Measurements from ENCODE around the gene F11R. TPM values are rescaled to one million over a fixed set of nuclear protein-coding genes. Genes with fewer than 3 reads are reported as not detected.
"Not testable (repeated sequence)": the region's sequence is repeated elsewhere in the genome, so short reads cannot be mapped to it uniquely, and the experiment has no call there.

F11R gene
- total and polyA plus RNA-seq, 10 of the 15 experiments (the other 5 are each of a cell fraction or from before 2014, with no cell fraction given), result 15.3 to 80.9 (median 24.3) TPM

DNA sequence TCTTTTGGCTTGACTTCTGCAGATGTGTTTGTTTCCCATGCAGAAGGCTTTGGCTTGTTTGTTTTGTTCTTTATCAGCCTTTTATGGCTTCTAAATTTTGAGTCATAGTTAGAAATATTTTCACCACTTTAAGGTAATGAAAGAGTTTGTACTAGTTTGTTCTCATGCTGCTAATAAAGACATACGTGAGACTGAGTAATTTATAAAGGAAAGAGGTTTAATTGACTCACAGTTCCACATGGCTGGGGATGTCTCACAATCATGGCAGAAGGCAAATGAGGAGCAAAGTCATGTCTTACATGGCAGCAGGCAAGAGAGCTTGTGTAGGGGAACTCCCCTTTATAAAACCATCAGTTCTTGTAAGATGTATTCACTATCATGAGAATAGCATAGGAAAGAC is 6.0 kb upstream of the F11R start:
- SMC1A ChIA-PET (ENCODE audit: uncharacterized antibody, unreplicated experiment); BruUV-seq (replicated peaks): not testable (repeated sequence)
- RAD21 ChIA-PET (ENCODE audit: unreplicated experiment), result interaction anchor here (1.1 kb wide), 1 partner anchor 19 kb away, joined by 3 read pairs; the partner anchor contains the start of gene USF1
- TF ChIP-seq CBX5 (IDR thresholded peaks at IDR 0.05; ENCODE audit: low read depth), result peak; percentile 99
- TF ChIP-seq, protein P1, sequence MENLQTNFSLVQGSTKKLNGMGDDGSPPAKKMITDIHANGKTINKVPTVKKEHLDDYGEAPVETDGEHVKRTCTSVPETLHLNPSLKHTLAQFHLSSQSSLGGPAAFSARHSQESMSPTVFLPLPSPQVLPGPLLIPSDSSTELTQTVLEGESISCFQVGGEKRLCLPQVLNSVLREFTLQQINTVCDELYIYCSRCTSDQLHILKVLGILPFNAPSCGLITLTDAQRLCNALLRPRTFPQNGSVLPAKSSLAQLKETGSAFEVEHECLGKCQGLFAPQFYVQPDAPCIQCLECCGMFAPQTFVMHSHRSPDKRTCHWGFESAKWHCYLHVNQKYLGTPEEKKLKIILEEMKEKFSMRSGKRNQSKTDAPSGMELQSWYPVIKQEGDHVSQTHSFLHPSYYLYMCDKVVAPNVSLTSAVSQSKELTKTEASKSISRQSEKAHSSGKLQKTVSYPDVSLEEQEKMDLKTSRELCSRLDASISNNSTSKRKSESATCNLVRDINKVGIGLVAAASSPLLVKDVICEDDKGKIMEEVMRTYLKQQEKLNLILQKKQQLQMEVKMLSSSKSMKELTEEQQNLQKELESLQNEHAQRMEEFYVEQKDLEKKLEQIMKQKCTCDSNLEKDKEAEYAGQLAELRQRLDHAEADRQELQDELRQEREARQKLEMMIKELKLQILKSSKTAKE (IDR thresholded peaks at IDR 0.05; ENCODE audit: low read depth, poor library complexity, severe bottlenecking), result peak; percentile 85
- peak; percentile 27; the same call in 1 of the 2 replicates for TF ChIP-seq PAX5 (IDR thresholded peaks at IDR 0.05; ENCODE audit: borderline replicate concordance, low read depth, low read length)
- TF ChIP-seq, protein P2, sequence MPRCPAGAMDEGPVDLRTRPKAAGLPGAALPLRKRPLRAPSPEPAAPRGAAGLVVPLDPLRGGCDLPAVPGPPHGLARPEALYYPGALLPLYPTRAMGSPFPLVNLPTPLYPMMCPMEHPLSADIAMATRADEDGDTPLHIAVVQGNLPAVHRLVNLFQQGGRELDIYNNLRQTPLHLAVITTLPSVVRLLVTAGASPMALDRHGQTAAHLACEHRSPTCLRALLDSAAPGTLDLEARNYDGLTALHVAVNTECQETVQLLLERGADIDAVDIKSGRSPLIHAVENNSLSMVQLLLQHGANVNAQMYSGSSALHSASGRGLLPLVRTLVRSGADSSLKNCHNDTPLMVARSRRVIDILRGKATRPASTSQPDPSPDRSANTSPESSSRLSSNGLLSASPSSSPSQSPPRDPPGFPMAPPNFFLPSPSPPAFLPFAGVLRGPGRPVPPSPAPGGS (IDR thresholded peaks at IDR 0.05; ENCODE audit: borderline replicate concordance, insufficient read depth, low read depth, low read length, poor library complexity, severe bottlenecking), result peak; percentile 15
- TF ChIP-seq POU2F2 (IDR thresholded peaks at IDR 0.05; ENCODE audit: borderline replicate concordance, low read depth, low read length), result 0 out of 3 replicates have a peak, but pooled peaks have one; percentile 39
- TF ChIP-seq, protein P3, sequence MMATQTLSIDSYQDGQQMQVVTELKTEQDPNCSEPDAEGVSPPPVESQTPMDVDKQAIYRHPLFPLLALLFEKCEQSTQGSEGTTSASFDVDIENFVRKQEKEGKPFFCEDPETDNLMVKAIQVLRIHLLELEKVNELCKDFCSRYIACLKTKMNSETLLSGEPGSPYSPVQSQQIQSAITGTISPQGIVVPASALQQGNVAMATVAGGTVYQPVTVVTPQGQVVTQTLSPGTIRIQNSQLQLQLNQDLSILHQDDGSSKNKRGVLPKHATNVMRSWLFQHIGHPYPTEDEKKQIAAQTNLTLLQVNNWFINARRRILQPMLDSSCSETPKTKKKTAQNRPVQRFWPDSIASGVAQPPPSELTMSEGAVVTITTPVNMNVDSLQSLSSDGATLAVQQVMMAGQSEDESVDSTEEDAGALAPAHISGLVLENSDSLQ (IDR thresholded peaks at IDR 0.05), result peak; percentile 30; the same call in 1 of the 2 replicates
- TF ChIP-seq JUNB (IDR thresholded peaks at IDR 0.05), result peak; percentile 76
- TF ChIP-seq ATF7 (IDR thresholded peaks at IDR 0.05; ENCODE audit: low read depth), result peak; percentile 61
- TF ChIP-seq KLF5 (IDR thresholded peaks at IDR 0.05; ENCODE audit: partially characterized antibody), result peak; percentile 91
- TF ChIP-seq, protein P4, sequence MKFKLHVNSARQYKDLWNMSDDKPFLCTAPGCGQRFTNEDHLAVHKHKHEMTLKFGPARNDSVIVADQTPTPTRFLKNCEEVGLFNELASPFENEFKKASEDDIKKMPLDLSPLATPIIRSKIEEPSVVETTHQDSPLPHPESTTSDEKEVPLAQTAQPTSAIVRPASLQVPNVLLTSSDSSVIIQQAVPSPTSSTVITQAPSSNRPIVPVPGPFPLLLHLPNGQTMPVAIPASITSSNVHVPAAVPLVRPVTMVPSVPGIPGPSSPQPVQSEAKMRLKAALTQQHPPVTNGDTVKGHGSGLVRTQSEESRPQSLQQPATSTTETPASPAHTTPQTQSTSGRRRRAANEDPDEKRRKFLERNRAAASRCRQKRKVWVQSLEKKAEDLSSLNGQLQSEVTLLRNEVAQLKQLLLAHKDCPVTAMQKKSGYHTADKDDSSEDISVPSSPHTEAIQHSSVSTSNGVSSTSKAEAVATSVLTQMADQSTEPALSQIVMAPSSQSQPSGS (IDR thresholded peaks at IDR 0.05; ENCODE audit: low read length), result peak; percentile 60
- TF ChIP-seq FOXM1 (IDR thresholded peaks at IDR 0.05; ENCODE audit: low read depth, low read length), result peak; percentile 38; the same call in 1 of the 2 replicates
- peak; percentile 81 for TF ChIP-seq MTA2 (IDR thresholded peaks at IDR 0.05; ENCODE audit: low read depth)
- TF ChIP-seq MEF2A (IDR thresholded peaks at IDR 0.05; ENCODE audit: insufficient read depth, low read depth, low read length), result 0 out of 2 replicates have a peak, but pooled peaks have one; percentile 16

More for the DNA sequence above, 6.0 kb upstream of the F11R start:
- H3K4me2 ChIP-seq (ENCODE audit: control insufficient read depth, insufficient read depth); FAIRE-seq; intact Hi-C loops (cut with micrococcal nuclease; ENCODE audit: unreplicated experiment); H3K27me3 ChIP-seq (replicated peaks in 1 of 2; ENCODE audit: control insufficient read depth in 2 of 2, insufficient read depth in 2 of 2, low read length in 1 of 2); H3K4me1 ChIP-seq (ENCODE audit: control insufficient read depth, insufficient read depth, low read length); ATAC-seq; H2AFZ ChIP-seq (ENCODE audit: control insufficient read depth, low read depth, low read length); H3K9ac ChIP-seq (ENCODE audit: control insufficient read depth, insufficient read depth, low read length); H3K4me3 ChIP-seq; H3K79me2 ChIP-seq (ENCODE audit: control insufficient read depth, insufficient read depth, low read length); POLR2A ChIA-PET; H3K36me3 ChIP-seq (ENCODE audit: control insufficient read depth in 2 of 2, insufficient read depth in 2 of 2, low read length in 1 of 2); H3K27ac ChIP-seq (ENCODE audit: control insufficient read depth, insufficient read depth); in situ Hi-C loops (cut with MboI); H4K20me1 ChIP-seq (ENCODE audit: control insufficient read depth, insufficient read depth); DNase-seq (ENCODE audit: low read depth, low spot score): not testable (repeated sequence)
- WGBS (ENCODE audit: insufficient coverage, insufficient replicate concordance, low lambda C conversion rate, missing lambda C conversion rate), result 0% methylated on average over 1 of the region's 1 CpG
- CTCF ChIA-PET, result interaction anchor here (1.9 kb wide), 1 partner anchor 18 kb away, joined by 8 read pairs; the partner anchor contains the start of gene USF1
- peaks cover 10% of the 10 kb centered on the region; the same call in 2 of the 3 replicates for H3K9me3 ChIP-seq (replicated peaks; ENCODE audit: control insufficient read depth, insufficient read depth, low read length)

Data from GM12878 (cell line).